ENCODE results near the gene MZT2A.
"Not testable (repeated sequence)": the region's sequence is repeated elsewhere in the genome, so short reads cannot be mapped to it uniquely, and the experiment has no call there.

Gene MZT2A

GRCh38 chr2:131492418-131493198 is 411 bp upstream of the MZT2A start:
- peak; percentile 95 for DNase-seq (ENCODE audit: low spot score)

GRCh38 chr2:131491469-131491836 is 744 bp downstream of the MZT2A start:
- peak; percentile 32 for DNase-seq (ENCODE audit: low spot score)

DNA sequence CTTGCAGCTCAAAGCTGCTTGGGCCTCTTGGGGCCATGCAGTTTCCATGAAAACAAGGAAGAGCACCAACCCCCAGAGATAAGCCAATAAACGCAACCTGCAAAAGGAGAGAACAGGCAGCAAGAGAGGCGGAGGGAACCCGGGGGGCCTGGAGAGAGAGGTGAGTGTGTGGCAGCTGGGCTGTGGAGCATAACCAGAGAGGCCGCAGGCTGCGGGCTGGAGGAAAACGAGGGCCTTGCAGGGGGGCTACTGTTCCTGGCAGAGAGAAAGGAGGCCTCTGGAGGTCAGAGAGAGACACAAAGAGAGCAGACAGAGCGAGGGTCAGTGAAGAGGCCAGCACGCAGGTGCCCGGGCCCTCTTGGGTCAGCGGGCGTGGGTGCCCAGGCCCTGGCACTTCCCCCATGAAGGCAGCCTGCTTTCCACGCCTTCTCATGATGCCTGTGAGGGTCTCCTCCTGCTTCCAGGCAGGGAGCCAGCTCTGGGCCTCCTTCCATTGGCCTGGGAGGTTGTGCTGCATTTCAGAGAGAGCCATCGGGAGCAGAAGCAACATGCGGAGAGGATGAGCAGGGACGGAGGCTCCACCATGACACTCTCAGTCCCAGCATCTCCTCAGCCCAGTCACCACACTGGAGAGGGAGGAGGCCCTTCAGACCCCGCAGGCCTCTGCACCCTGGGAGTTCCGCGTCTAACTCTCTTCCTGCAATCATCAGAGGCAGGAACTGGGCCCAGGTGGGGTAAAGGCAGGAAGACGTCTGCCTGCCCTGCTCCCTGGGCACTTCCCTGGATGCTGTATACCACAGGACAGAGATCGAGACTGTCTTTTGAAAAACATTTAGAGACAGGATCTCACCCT is 1.4 kb downstream of the MZT2A start:
- peak; percentile 36 for DNase-seq (ENCODE audit: low spot score)

DNA sequence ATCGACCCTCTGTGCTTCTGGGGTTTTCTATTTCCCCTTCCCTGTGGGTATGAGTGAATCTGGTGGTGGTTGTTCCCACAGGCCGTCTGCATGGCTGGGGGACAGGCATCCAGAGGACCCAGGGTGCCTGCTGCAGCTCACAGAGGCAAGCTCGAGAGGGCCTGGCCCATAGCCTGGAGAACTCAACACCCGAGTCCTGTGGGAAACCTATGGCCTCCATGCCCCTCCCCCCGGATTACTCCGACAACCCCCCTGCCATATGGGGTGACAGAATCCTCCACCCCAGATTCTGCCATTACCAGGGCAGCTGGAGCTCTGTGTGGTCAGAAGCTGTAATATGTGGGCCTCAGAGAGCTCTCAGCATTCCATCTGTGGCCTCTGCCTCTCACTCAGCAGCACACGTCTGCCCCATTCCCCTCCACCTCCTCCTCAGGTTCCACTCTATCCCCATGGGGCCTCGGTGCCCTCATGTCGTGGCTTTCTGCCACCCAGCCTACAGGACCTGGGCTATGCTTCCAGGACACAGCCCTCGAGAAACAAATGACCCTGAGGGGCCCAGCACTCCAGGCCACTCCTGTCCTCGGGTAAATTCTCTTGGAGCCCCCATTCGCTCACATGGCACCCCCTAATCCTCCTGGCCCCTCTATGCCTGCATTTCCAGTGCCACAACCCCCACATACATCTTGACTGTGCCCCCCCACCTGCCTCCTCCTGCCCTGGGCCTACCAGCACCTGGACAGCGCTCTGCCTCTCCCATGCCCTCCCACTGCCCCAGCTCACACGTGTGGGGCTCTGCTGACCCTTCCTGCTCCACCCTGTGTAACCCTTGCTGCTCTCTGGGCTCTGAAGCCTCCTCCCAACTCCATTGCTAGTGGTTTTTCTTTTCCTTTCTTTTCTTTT is 3.6 kb downstream of the MZT2A start:
- DNase-seq (ENCODE audit: low spot score): no peak

GRCh38 chr2:131486201-131486902 is 5.8 kb downstream of the MZT2A start:
- DNase-seq (ENCODE audit: low spot score): not testable (repeated sequence)

DNA sequence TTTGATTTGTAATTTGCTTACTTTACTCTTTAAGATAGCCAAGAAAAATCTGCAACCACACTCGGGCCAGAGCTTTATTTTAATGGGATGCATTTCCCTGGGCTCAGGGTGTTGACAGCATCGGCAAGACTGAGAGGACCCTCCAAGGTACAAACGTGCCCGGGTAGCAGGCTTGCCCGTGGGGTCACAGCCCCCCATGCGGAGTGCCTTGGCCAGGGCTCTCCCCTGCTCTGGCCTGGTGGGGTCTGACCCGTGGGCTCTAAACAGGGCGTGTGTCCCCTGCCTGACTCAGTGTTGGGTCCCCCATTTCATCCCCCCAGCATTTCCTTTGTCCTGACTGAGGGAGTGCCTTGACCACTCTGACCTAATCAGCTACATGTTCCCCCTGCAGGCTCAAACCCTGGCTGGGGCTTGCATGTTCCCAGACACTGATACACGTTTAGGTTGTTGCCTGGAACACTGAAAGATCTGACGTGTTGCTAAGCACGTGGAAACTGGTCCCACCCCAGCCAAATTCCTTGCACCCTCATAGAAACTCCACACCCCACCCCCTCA is 7.2 kb downstream of the MZT2A start:
- DNase-seq (ENCODE audit: low spot score): not testable (repeated sequence)

DNA sequence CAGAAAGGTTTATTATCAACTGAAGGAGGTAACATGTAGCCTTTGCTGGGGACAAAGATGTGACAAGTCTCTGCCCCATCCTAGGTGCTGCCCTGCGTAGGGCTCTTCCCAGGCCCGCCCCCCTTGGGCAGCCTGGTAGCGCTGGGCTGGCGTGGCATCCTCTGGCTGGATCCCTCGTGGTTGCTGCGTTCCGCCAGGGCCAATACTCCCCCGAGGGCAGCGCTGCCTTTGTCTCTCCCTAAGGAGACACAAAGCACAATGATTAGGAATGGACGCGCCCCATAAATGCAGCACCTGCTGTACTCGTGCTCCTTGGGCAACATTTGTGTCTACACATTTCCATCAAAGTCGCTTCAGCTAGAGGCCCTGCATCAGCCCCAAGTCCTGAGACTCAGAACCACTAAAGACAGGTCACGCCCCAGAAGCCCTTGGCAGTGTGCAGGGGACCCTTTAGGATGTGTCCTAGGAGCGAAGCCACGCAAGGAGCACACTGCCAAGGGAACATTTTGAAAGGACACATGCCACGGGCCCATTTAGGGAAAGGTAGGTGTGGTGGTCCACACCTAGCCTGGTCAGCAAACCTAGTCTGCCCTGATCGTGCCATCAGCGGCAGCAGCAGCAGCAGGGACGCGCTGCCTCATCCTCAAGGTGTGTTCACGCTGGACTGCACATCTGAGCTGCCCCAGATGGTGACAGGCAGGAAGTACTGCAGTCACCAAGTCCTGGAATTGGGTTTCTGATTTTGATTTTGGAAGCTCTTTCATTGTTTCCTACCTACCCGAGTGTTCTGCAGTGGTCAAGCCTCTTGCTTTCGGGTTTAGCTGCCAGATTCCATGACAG is 8.0 kb downstream of the MZT2A start:
- DNase-seq (ENCODE audit: low spot score): not testable (repeated sequence)

GRCh38 chr2:131482506-131483155 is 9.6 kb downstream of the MZT2A start:
- not testable (repeated sequence) for DNase-seq (ENCODE audit: low spot score)

DNA sequence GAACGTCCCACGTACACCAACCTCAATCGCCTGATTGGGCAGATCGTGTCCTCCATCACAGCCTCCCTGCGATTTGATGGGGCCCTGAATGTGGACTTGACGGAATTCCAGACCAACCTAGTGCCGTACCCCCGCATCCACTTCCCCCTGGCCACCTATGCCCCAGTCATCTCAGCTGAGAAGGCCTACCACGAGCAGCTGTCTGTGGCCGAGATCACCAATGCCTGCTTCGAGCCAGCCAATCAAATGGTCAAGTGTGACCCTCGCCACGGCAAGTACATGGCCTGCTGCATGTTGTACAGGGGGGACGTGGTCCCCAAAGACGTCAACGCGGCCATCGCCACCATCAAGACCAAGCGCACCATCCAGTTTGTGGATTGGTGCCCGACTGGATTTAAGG is 11.8 kb downstream of the MZT2A start:
- not testable (repeated sequence) for DNase-seq (ENCODE audit: low spot score)

GRCh38 chr2:131478850-131479461 is 13.2 kb downstream of the MZT2A start:
- not testable (repeated sequence) for DNase-seq (ENCODE audit: low spot score)

GRCh38 chr2:131478074-131478849 is 13.9 kb downstream of the MZT2A start:
- not testable (repeated sequence) for DNase-seq (ENCODE audit: low spot score)

GRCh38 chr2:131477227-131477626 is 15.0 kb downstream of the MZT2A start:
- not testable (repeated sequence) for DNase-seq (ENCODE audit: low spot score)

- DNase-seq (ENCODE audit: low spot score): not testable (repeated sequence)
Observed at GRCh38 chr2:131476363-131476762, 15.8 kb downstream of the MZT2A start.

GRCh38 chr2:131475831-131476230 is 16.4 kb downstream of the MZT2A start, which contains the start of gene TUBA3D:
TUBA3D (plus strand) TSS chr2:131476119; CDS start chr2:131476200, 81 bp downstream.
- no peak for DNase-seq (ENCODE audit: low spot score)

DNA sequence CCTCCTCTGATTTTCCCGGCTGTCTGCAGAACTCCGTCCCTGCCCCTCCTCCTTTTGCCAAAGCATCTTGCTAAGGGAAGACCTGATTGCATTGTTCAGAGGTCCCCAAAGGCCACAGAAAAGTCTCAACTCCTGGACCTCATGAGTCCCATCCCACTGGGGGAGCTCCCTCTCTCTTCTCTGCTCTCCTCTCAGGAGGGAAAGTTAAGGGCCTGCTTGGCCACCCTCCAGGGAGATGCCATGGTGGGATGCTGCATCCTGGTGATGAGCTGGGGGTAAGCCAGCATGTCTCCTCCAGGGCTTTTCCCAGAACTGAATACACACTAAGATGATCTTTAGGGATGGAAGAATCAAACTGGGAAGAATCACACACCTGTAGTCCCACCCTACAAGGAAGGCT is 18.9 kb downstream of the MZT2A start:
- not testable (repeated sequence) for DNase-seq (ENCODE audit: low spot score)

GRCh38 chr2:131471624-131472023 is 20.6 kb downstream of the MZT2A start:
- not testable (repeated sequence) for DNase-seq (ENCODE audit: low spot score)

GRCh38 chr2:131470944-131471343 is 21.3 kb downstream of the MZT2A start:
- DNase-seq (ENCODE audit: low spot score): not testable (repeated sequence)

DNA sequence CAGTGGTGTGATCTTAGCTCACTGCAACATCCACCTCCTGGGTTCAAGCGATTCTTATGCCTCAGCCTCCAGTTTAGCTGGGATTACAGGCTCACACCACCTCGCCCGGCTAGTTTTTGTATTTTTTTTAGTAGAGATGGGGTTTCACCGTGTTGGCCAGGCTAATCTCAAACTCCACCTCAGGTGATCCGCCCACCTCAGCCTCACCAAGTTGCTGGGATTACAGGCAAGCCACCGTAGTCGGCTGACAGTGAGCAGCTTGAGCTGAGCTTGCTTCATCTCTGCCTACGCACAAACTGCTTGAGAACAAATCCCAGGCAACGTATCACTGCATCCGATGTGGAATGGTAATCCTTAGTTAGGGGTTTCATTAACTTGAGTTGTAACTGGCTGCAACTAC is 24.5 kb downstream of the MZT2A start:
- not testable (repeated sequence) for DNase-seq (ENCODE audit: low spot score)

All from SK-N-DZ (cell line).